ENCODE measurements around the gene FRMD3.

The FRMD3 gene

GRCh38 chr9:83299571-83299970 lies 238.6 kb downstream of the FRMD3 start:
- no peak overlapping the region for H3K4me3 ChIP-seq (ENCODE audit: low read depth, low read length)
- H3K9me3 ChIP-seq (ENCODE audit: severe bottlenecking), result no peaks in the 10 kb centered on the region
- H3K36me3 ChIP-seq, result no peaks in the 10 kb centered on the region
- no peaks in the 10 kb centered on the region for H3K27me3 ChIP-seq (ENCODE audit: insufficient read depth, low read depth, severe bottlenecking)
- H3K27ac ChIP-seq, result no peak overlapping the region
- TF ChIP-seq CTCF (IDR thresholded peaks at IDR 0.05; ENCODE audit: low read depth, low read length), result no peak
- DNase-seq, result no peak

GRCh38 chr9:83299094-83299493 lies 239.1 kb downstream of the FRMD3 start:
- no peak overlapping the region for H3K27ac ChIP-seq
- H3K36me3 ChIP-seq, result no peaks in the 10 kb centered on the region
- H3K9me3 ChIP-seq (ENCODE audit: severe bottlenecking), result no peaks in the 10 kb centered on the region
- no peak for TF ChIP-seq CTCF (IDR thresholded peaks at IDR 0.05; ENCODE audit: low read depth, low read length)
- DNase-seq, result no peak
- no peak overlapping the region for H3K4me3 ChIP-seq (ENCODE audit: low read depth, low read length)
- no peaks in the 10 kb centered on the region for H3K27me3 ChIP-seq (ENCODE audit: insufficient read depth, low read depth, severe bottlenecking)

- no peak for DNase-seq
- Histone ChIP-seq H3K9me3 (ENCODE audit: severe bottlenecking) (no peaks in the 10 kb centered on the region), H3K36me3 (no peaks in the 10 kb centered on the region), H3K4me3 (ENCODE audit: low read depth, low read length) (no peak overlapping the region), H3K27ac (no peak overlapping the region), H3K27me3 (ENCODE audit: insufficient read depth, low read depth, severe bottlenecking) (no peaks in the 10 kb centered on the region)
- no peak for TF ChIP-seq CTCF (IDR thresholded peaks at IDR 0.05; ENCODE audit: low read depth, low read length)
Measured at GRCh38 chr9:83296123-83296522, 242.1 kb downstream of the FRMD3 start.

- no peak for DNase-seq
- H3K4me3 ChIP-seq (ENCODE audit: low read depth, low read length), result no peak overlapping the region
- H3K9me3 ChIP-seq (ENCODE audit: severe bottlenecking), result no peaks in the 10 kb centered on the region
- TF ChIP-seq CTCF (IDR thresholded peaks at IDR 0.05; ENCODE audit: low read depth, low read length), result no peak
- no peak overlapping the region for H3K27ac ChIP-seq
- no peaks in the 10 kb centered on the region for H3K36me3 ChIP-seq
- H3K27me3 ChIP-seq (ENCODE audit: insufficient read depth, low read depth, severe bottlenecking), result no peaks in the 10 kb centered on the region
Measured at GRCh38 chr9:83294816-83295215, 243.4 kb downstream of the FRMD3 start.

GRCh38 chr9:83291196-83291595 lies 247.0 kb downstream of the FRMD3 start:
- no peak overlapping the region for H3K4me3 ChIP-seq (ENCODE audit: low read depth, low read length)
- no peaks in the 10 kb centered on the region for H3K9me3 ChIP-seq (ENCODE audit: severe bottlenecking)
- no peak for DNase-seq
- TF ChIP-seq CTCF (IDR thresholded peaks at IDR 0.05; ENCODE audit: low read depth, low read length), result no peak
- no peaks in the 10 kb centered on the region for H3K36me3 ChIP-seq
- H3K27me3 ChIP-seq (ENCODE audit: insufficient read depth, low read depth, severe bottlenecking), result no peaks in the 10 kb centered on the region
- H3K27ac ChIP-seq, result no peak overlapping the region

GRCh38 chr9:83290692-83291091 lies 247.5 kb downstream of the FRMD3 start:
- no peaks in the 10 kb centered on the region for H3K36me3 ChIP-seq
- DNase-seq, result no peak
- no peak overlapping the region for H3K4me3 ChIP-seq (ENCODE audit: low read depth, low read length)
- H3K27ac ChIP-seq, result no peak overlapping the region
- TF ChIP-seq CTCF (IDR thresholded peaks at IDR 0.05; ENCODE audit: low read depth, low read length), result no peak
- H3K27me3 ChIP-seq (ENCODE audit: insufficient read depth, low read depth, severe bottlenecking), result no peaks in the 10 kb centered on the region
- H3K9me3 ChIP-seq (ENCODE audit: severe bottlenecking), result no peaks in the 10 kb centered on the region
